ENCODE results near the gene OR2B3.
"Not testable (repeated sequence)": the region's sequence is repeated elsewhere in the genome, so short reads cannot be mapped to it uniquely, and the experiment has no call there.

Gene OR2B3, protein sequence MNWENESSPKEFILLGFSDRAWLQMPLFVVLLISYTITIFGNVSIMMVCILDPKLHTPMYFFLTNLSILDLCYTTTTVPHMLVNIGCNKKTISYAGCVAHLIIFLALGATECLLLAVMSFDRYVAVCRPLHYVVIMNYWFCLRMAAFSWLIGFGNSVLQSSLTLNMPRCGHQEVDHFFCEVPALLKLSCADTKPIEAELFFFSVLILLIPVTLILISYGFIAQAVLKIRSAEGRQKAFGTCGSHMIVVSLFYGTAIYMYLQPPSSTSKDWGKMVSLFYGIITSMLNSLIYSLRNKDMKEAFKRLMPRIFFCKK

DNA sequence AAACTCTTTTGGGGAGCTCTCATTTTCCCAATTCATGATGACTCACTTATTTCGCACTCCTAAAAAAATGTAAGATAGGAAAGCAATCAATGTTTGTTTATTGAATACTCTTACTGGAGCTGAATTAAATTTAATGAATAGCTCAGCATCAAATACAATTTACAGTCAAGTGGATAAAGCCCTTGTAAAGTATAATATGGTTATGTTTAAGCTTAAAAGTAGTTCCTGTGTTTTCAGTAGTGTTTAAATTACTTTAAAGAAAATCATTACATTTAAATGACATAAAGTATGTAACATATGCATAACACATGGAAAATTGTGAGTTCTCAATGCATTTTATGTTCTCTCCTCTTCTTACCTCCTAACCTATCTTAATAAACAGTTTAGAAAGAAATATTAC, at the start of gene OR2B3:
TSS of gene OR2B3 (minus strand) at position 101 of the 400 bp plus-strand sequence. CDS start at position 36, 65 bp downstream.
- no peak for DNase-seq

DNA sequence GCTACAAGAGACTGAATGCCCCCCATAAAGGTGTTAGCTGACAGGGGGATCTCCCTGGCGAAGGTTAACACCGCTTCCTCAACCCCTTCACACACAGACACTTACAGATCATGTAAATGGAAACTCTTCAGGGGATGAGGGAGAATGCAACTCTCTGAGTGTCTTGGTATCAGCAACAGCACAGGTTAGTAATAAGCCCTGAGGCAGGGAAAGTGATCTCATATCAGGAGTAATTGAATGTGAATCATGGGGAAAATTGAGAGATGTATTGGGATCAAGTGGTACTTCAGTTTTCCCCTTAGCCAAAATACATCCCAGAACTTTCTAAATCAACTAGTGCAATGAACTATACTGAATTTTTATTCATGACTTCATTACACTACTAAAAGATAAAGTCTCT, 44.6 kb upstream of the OR2B3 start:
- no peak for DNase-seq

DNA sequence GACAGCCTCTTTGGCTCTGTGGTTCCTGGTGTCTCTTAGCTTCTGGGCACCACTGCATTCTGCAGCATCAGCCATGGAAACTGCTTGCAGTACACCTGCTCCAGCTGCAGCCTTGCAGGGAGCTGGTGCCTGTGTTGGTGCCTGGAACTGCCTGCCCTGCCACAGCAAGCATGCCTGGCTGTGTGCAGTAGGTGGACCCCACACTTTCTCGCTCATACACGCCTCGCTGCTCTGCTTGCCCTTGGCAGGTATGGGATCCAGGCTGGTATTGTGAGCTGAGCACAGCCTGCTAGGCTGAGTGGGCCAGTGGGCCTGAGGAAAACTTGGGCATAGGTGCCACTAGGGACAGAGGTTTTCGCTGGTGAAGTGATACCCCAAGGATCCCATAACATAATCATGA, 43.5 kb upstream of the OR2B3 start:
- no peak for DNase-seq

DNA sequence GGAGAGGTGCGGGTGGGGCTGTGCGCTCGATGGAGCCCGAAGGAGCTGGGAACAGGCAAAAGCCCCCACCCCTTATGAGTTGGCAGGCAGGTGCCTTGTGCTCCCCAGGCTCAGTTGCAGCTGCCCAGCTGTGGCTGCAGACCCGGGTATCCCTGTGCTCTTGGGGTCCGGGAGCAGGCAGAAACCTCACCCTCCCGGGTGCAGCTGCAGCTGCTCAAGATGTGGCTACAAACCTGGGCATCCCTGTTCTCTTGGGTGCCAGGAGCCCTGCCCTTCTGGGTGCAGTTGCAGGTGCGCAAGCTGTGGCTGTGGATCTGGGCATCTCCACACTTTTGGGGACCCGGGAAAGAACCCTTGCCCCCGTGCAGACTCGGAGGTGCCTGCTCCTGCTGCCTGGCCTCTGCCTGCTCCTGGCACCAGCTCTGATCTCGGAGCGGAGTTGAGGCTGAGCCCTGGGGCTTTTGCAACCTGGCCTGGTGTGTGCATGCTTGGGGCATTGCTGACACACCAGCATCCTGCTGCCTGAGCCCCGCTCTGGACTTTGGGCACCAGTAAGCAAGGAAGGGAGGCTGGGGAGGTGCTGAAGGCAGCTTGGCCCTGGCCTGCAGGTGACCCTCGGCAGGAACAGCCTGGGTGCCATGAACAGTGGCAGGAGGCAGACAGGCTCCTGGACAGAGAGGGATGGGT, 42.4 kb upstream of the OR2B3 start:
- no peak for DNase-seq

DNA sequence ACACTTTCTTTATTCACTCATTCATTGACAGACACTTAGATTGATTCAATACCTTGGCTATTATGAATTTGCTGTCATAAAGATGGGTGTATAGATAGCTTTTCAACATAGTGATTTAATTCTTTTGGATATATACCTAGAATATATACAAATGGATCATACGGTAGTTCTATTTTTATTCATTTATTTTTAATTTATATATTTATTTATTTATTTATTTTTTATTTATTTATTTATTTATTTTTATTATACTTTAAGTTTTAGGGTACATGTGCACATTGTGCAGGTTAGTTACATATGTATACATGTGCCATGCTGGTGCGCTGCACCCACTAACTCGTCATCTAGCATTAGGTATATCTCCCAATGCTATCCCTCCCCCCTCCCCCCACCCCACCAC, 27.9 kb upstream of the OR2B3 start:
- DNase-seq = not testable (repeated sequence)

DNA sequence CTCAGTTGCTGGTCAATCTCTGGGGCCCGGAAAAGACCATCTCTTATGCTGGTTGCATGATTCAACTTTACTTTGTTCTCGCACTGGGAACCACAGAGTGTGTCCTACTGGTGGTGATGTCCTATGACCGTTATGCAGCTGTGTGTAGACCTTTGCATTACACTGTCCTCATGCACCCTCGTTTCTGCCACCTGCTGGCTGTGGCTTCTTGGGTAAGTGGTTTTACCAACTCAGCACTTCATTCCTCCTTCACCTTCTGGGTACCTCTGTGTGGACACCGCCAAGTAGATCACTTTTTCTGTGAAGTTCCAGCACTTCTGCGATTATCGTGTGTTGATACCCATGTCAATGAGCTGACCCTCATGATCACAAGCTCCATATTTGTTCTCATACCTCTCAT, 25.0 kb upstream of the OR2B3 start:
- no peak for DNase-seq

DNA sequence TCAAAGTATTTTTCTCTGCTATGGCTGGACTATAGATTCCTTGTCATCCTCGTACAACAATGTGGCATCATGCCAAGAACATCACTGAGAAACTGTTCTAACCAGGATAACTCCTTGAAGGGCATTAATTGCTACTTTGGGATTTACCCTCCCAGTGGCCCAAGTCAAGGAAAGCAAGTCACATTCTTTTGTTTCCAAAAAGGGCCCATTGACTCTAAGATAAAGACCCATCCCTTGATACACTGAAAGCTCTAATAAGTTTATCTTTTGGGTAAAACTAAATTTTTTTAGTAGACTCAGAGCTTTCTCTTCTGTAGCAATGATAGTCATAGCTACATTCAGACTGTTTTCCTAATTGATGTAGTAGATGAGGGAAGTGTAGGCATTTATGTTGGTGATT, 20.6 kb upstream of the OR2B3 start, which contains the start of gene OR2J3:
TSS of gene OR2J3 (plus strand) at position 301 of the 400 bp plus-strand sequence. CDS start 3,833 bp downstream, outside the sequence.
- DNase-seq = no peak

DNA sequence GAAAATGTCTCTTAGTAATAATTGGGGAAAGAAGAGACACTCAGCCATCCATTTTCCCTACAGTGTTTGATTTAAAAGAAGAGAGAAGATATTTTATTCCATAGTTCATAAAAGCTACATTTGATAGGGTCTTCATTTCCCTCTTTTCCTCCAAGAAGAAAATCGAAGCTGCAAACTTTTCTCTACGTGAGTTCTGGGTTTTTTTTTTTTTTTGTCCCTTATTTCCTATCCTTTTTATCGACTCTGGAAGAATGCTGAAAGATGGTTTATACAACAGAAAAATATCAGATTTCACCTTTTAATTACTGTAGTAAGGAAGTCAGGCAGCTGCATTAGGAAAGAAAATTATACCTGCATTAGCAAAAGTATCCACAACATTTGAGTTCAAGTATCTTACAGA, 12.1 kb upstream of the OR2B3 start, which contains the start of gene OR2J1:
TSS of gene OR2J1 (plus strand) at position 301 of the 400 bp plus-strand sequence. CDS start 1,453 bp downstream, outside the sequence.
- DNase-seq = no peak

DNA sequence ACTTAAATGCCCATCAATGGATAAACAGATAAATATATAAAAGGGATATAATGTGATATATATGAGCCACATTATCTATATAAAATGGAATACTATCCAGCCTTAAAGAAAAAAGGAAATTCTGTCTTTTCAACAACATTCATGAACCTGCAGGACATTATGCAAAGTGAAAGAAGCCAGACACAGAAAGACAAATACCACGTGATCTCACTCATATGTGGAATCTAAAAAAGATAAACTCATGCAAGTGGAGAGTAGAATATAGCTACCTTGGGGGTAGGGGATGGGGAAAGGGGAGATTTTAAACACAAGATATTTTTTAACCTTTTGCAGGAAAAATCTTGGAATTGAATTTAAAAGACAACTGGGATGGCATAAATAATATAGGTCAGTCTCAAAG, 10.7 kb upstream of the OR2B3 start:
- DNase-seq = no peak

DNA sequence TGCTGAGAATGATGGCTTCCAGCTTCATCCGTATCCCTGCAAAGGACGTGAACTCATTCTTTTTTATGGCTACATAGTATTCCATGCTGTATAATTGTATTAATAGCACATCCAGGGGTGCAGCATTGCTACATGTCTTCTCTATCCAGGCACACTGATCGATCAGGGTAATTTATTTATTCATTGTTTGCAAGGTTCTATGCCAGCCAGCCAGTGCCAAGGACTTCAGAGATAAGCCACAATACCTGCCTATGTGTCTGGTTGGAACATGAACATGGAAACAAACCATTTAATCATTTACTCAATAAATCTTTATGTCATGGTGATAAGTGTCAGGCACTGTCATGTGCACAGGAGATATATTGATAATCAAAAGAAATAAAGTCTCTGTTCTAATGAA, 5.8 kb upstream of the OR2B3 start:
- DNase-seq = no peak

DNA sequence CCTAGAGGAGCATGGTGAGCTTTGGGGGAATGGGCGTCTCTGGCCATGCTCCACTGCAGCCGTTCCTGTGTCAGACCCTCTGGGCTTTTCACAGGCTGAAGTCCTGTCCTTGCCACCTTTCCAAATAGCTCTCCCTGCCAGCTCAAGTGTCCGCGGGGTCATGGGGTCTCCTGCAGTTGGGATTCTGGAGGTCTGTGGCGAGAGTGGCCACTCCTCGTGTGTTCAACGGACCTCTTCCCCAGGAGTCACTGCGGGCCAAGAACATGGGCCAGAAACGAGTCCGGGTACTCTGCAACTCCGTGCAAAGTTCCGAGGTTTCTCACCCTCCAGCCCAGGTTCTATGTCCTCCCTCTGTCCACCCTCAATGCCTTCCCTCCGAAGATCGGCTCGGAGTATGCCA, 4.7 kb downstream of the OR2B3 start:
- no peak for DNase-seq

DNA sequence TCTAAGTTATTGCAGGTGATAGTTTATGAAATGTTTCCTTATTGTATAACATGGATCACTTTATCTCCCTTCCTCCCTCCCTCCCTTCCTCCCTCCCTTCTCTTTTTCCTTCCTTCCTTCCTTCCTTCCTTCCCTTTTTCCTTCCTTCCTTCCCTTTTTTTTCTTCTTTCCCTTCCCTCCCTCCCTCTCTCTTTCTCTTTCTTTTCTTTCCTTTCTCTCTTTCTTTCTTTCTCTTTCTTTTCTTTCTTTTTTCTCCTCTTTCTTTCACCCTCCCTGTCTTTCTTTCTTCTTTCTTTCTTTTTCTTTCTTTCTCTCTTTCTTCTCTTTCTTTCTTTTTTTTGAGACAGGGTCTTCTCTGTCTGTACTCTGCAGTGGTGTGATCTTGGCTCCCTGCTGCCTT, 5.8 kb downstream of the OR2B3 start:
- DNase-seq = no peak

DNA sequence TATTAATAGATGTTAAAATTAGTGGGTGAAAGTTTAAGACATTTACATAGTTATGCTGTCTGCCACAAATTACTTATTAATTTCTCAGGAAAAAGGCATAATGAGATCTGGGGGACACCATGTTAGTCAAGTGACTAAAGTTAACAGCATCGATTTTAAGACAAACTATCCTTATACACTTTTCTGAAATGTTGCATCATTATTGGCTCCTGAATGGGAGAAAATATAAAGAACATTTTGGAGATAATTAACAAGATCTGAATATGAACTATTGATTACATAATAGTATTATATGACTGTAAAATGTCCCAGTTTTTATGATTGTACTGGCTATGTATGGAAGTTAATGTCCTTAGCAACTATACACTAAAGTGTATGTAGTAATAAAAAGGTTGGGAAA, 7.9 kb downstream of the OR2B3 start:
- no peak for DNase-seq

DNA sequence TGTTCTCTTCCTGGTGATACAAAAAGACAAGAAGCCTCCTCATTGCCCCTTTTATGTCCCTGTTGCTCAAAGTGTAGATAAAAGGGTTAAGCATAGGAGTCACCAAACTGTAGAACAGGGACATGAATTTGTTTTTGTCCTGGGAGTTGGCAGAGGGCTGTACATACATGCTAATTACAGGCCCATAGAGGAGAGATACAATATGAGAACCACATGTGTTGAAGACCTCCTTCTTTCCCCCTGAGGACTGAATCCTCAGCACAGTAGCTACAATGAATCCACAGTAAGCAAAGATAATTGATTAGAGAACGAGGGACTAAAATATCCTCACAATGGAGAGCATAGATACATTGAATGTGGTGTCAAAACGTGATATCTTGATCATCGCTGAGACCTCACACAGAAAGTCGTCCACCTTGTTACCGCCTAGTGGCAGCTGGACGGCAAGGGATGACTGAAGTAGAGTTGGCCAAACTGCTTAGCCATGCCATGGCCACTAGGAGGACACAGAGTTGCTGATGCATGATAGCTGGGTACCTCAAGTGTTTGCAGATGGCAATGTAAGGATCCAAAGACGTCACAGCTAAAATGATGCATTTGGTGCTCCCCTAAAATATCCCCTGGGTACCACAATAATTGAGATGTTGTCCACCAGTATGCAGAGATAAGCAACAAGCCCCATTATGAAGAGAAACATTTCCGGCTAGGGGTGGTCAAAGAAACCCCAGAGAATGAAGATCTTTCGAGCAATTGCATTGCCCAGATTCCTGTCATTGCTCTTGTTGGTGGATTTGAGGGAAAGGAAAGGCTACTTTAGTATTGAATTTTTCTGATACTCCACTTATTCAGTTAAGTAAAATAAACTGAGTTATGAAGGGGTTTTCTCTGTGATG, 15.0 kb downstream of the OR2B3 start:
- peak; percentile 11 for DNase-seq

DNA sequence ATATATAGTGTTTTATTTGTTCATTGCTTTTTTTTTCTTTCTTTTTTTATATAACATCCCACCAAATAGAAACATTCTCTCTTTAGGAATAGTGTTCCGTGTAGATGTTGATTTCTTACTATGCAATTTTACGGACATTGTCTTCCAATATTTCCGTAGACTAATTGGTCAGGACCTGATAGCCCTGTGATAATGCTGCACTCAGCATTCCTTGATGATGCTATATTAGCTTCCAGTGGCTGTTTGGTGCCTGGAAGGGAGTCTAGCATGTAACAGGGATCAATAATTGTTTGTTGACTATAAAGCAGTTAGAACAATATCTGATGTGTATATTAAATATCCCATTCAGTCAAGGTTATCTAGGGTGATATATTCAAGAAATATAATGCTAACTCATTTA, 35.4 kb downstream of the OR2B3 start:
- no peak for DNase-seq

DNA sequence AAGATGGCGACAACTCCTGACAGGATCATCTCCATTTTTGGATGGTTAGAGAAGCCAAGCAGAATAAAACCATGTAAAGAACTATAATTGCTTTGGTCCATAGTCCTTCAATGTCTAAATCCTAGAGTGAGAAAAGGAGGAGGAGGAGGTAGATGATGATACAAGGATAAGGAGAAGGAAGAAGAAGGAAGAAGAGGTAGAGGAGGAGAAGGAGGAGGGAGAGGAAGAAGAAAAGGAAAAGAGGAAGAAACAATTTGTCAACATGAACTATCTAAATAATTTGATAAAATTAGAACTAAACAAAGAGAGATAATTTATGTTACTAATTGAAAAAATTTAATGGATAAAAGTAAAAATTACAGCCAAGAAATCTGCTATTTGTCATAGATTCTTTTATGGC, 42.0 kb downstream of the OR2B3 start, which contains the start of gene OR2W1:
TSS of gene OR2W1 (minus strand) at position 101 of the 400 bp plus-strand sequence. CDS start at position 101, 0 bp downstream.
- DNase-seq = no peak
